ENCODE results near the gene MAOA.

- TF ChIP-seq CTCF (IDR thresholded peaks at IDR 0.05; ENCODE audit: insufficient read depth, low read depth, low read length) (no peak), EZH2 (IDR thresholded peaks at IDR 0.05; ENCODE audit: insufficient read depth, low read length) (no peak)
Observed at GRCh38 chrX:43641691-43642090, 14.4 kb upstream of the MAOA start.
